HepG2 (cell line): Measurements from ENCODE around the gene RDH12. TPM values are rescaled to one million over a fixed set of nuclear protein-coding genes. Genes with fewer than 3 reads are reported as not detected.
A peak's percentile ranks its signal among the peaks of the same experiment; 100 is the strongest.

Experiments used
- AKAP8 ChIP-seq: sonication (generic); formaldehyde crosslinking; IDR thresholded peaks from 2 replicates; pipeline ENCODE4 v1.5.1; 2020; ENCODE audit warnings: mild to moderate bottlenecking, missing genetic modification reagents
- ATAD3A ChIP-seq: sonication (generic); formaldehyde crosslinking; IDR thresholded peaks from 2 replicates; pipeline ENCODE4 v1.4.0; 2020; ENCODE audit warnings: missing genetic modification reagents
- E2F2 ChIP-seq: sonication (generic); formaldehyde crosslinking; IDR thresholded peaks from 2 replicates; pipeline ENCODE4 v1.4.0; 2020; ENCODE audit warnings: missing genetic modification reagents, borderline replicate concordance
- GRHL1 ChIP-seq: sonication (generic); formaldehyde crosslinking; conservative IDR thresholded peaks from 2 replicates; pipeline ENCODE4 v1.8.0; 2022; ENCODE audit warnings: missing genetic modification reagents
- KLF12 ChIP-seq: sonication (generic); formaldehyde crosslinking; IDR thresholded peaks from 2 replicates; pipeline ENCODE4 v1.4.0; 2020; ENCODE audit warnings: missing genetic modification reagents, borderline replicate concordance
- MLXIP ChIP-seq: sonication (generic); formaldehyde crosslinking; IDR thresholded peaks from 2 replicates; pipeline ENCODE4 v1.9.0; 2021; ENCODE audit warnings: missing genetic modification reagents, borderline replicate concordance
- NFKB2 ChIP-seq: sonication (generic); formaldehyde crosslinking; IDR thresholded peaks from 2 replicates; pipeline ENCODE4 v1.4.0; 2020; ENCODE audit warnings: missing genetic modification reagents, borderline replicate concordance
- NFYC ChIP-seq: IDR thresholded peaks from 2 replicates; pipeline ENCODE4 v1.6.1; 2016; ENCODE audit warnings: missing genetic modification reagents, missing compliant biosample characterization
- PAWR ChIP-seq: sonication (generic); formaldehyde crosslinking; IDR thresholded peaks from 2 replicates; pipeline ENCODE4 v1.4.0; 2020; ENCODE audit warnings: missing genetic modification reagents, mild to moderate bottlenecking, borderline replicate concordance
- SOX5 ChIP-seq: IDR thresholded peaks from 2 replicates; pipeline ENCODE4 v1.6.1; 2016; ENCODE audit warnings: borderline replicate concordance
- TEF ChIP-seq: sonication (generic); formaldehyde crosslinking; IDR thresholded peaks from 2 replicates; pipeline ENCODE4 v1.5.0; 2020; ENCODE audit warnings: missing genetic modification reagents
- TERF1 ChIP-seq: sonication (generic); formaldehyde crosslinking; IDR thresholded peaks from 2 replicates; pipeline ENCODE4 v1.8.0; 2022; ENCODE audit warnings: mild to moderate bottlenecking, missing genetic modification reagents, moderate library complexity
- ZBTB7A ChIP-seq: sonication (generic); formaldehyde crosslinking; IDR thresholded peaks from 2 replicates; pipeline ENCODE4 v1.8.0; 2022; ENCODE audit warnings: mild to moderate bottlenecking, missing genetic modification reagents
- ZKSCAN5 ChIP-seq: sonication (generic); formaldehyde crosslinking; IDR thresholded peaks from 2 replicates; pipeline ENCODE4 v1.5.1; 2020; ENCODE audit warnings: mild to moderate bottlenecking, missing genetic modification reagents
- ZNF660 ChIP-seq: sonication (generic); formaldehyde crosslinking; IDR thresholded peaks from 2 replicates; pipeline ENCODE4 v1.5.1; 2020; ENCODE audit warnings: mild to moderate bottlenecking, low read depth, missing genetic modification reagents, borderline replicate concordance
- ZSCAN21 ChIP-seq: sonication (generic); formaldehyde crosslinking; IDR thresholded peaks from 2 replicates; pipeline ENCODE4 v1.8.0; 2022; ENCODE audit warnings: mild to moderate bottlenecking, missing genetic modification reagents, moderate library complexity, borderline replicate concordance
- polyA plus RNA-seq, 8 experiments: library from polyadenylated mRNA; depleted of rRNA in 3 of 8; stranded (reverse) in 7 of 8; unstranded in 1 of 8; fragments of >200 nt; fragmentation: Illumina TruSeq in 4 of 8; extraction: Trizol in 4 of 8; gene quantifications; 2 replicates each; pipeline versions ENCODE4 v1.2.1 to v1.2.3, GENCODE V29; 2011 to 2016; ENCODE audit warnings: low read depth in 4 of 8, missing spikeins in 1 of 8, mixed read lengths in 1 of 8; ENCODE audit not compliant: insufficient read depth in 1 of 8
- total RNA-seq, 5 experiments: library from RNA; depleted of rRNA; stranded (reverse); fragments of >200 nt; fragmentation: Illumina TruSeq; extraction: Trizol; gene quantifications; 2 replicates each; pipeline ENCODE4 v1.2.3, GENCODE V29; 2016; ENCODE audit warnings: low read depth in 1 of 5

RDH12 gene
- total and polyA plus RNA-seq, 2 of the 13 experiments (the other 11 are each of a cell fraction or from before 2014, with no cell fraction given) = 1.6 to 2.1 TPM

- TF ChIP-seq ZNF660 (CRISPR knock-in tag) (no peak), ZKSCAN5 (CRISPR knock-in tag) (no peak), ZSCAN21 (peak; percentile 41; the same call in 1 of the 2 replicates), ZBTB7A (CRISPR knock-in tag) (peak; percentile 77; the same call in 1 of the 2 replicates), SOX5 (peak; percentile 22; the same call in 1 of the 2 replicates), NFKB2 (CRISPR knock-in tag) (peak; percentile 87; the same call in 1 of the 2 replicates), ATAD3A (CRISPR knock-in tag) (no peak), TEF (no peak), AKAP8 (CRISPR knock-in tag) (no peak), GRHL1 (CRISPR knock-in tag) (no peak), NFYC (CRISPR knock-in tag) (no peak), TERF1 (CRISPR knock-in tag) (no peak), MLXIP (no peak), E2F2 (CRISPR knock-in tag) (no peak), KLF12 (0 out of 2 replicates have a peak, but pooled peaks have one; percentile 32), PAWR (CRISPR knock-in tag) (no peak)
Measured at GRCh38 chr14:67729072-67729885, 27.6 kb downstream of the RDH12 start (continued).
